Trophoblast cell (in vitro differentiated cells and primary cell): Measurements from ENCODE around the gene CAD.
"Not testable (repeated sequence)": the region's sequence is repeated elsewhere in the genome, so short reads cannot be mapped to it uniquely, and the experiment has no call there.

Source experiments
- DNase-seq, 2 donors: peaks; one replicate each; pipeline ENCODE4 v3.0.0-alpha.2; 2016
- H2AFZ ChIP-seq: 2 replicates; pipeline ENCODE4 v1.6.1; 2013; ENCODE audit warnings: low read length, moderate library complexity, mild to moderate bottlenecking; ENCODE audit not compliant: insufficient read depth, poor library complexity
- H2AK5ac ChIP-seq: 2 replicates; pipeline ENCODE4 v1.6.1; 2013; ENCODE audit warnings: mild to moderate bottlenecking, low read length
- H2BK120ac ChIP-seq: 2 replicates; pipeline ENCODE4 v1.6.1; 2013; ENCODE audit warnings: low read length, mild to moderate bottlenecking, moderate library complexity; ENCODE audit not compliant: insufficient read depth, poor library complexity
- H2BK12ac ChIP-seq: 2 replicates; pipeline ENCODE4 v1.6.1; 2013; ENCODE audit warnings: mild to moderate bottlenecking, low read length, moderate library complexity
- H2BK5ac ChIP-seq: 2 replicates; pipeline ENCODE4 v1.6.1; 2013; ENCODE audit warnings: low read length, low read depth, moderate library complexity, mild to moderate bottlenecking; ENCODE audit not compliant: poor library complexity
- H3K14ac ChIP-seq: 2 replicates; pipeline ENCODE4 v1.6.1; 2013; ENCODE audit warnings: mild to moderate bottlenecking, low read length
- H3K18ac ChIP-seq: 2 replicates; pipeline ENCODE4 v1.6.1; 2013; ENCODE audit warnings: mild to moderate bottlenecking, low read length
- H3K23ac ChIP-seq: 2 replicates; pipeline ENCODE4 v1.6.1; 2013; ENCODE audit warnings: low read length
- H3K27ac ChIP-seq: 2 replicates; pipeline ENCODE4 v1.5.1; 2013; ENCODE audit warnings: low read depth, mild to moderate bottlenecking, inconsistent platforms, low read length, moderate library complexity
- H3K27me3 ChIP-seq: 2 replicates; pipeline ENCODE4 v1.6.1; 2013; ENCODE audit warnings: inconsistent platforms, mild to moderate bottlenecking, low read length, moderate library complexity; ENCODE audit not compliant: insufficient read depth
- H3K36me3 ChIP-seq, 2 experiments: 1 replicate in 1 of 2; 2 replicates in 1 of 2; pipeline ENCODE4 v1.6.1; 2013; ENCODE audit warnings: low read length in 2 of 2, mild to moderate bottlenecking in 2 of 2, moderate library complexity in 1 of 2; ENCODE audit not compliant: insufficient read depth in 2 of 2, control insufficient read depth in 1 of 2
- H3K4ac ChIP-seq: 2 replicates; pipeline ENCODE4 v1.6.1; 2013; ENCODE audit warnings: low read depth, mild to moderate bottlenecking, low read length, moderate library complexity
- H3K4me1 ChIP-seq, 2 experiments: 1 replicate in 1 of 2; 2 replicates in 1 of 2; pipeline ENCODE4 v1.6.1; 2013; ENCODE audit warnings: low read length in 2 of 2, mild to moderate bottlenecking in 2 of 2, moderate library complexity in 1 of 2; ENCODE audit not compliant: insufficient read depth in 2 of 2, control insufficient read depth in 1 of 2
- H3K4me2 ChIP-seq: 2 replicates; pipeline ENCODE4 v1.6.1; 2013; ENCODE audit warnings: inconsistent platforms, mild to moderate bottlenecking, low read length, moderate library complexity
- H3K4me3 ChIP-seq: 2 replicates; pipeline ENCODE4 v1.5.1; 2013; ENCODE audit warnings: mild to moderate bottlenecking, low read depth, low read length, inconsistent platforms
- H3K79me1 ChIP-seq: one replicate; pipeline ENCODE4 v1.6.1; 2013; ENCODE audit warnings: low read length
- H3K79me2 ChIP-seq: 2 replicates; pipeline ENCODE4 v1.6.1; 2013; ENCODE audit warnings: low read length, mild to moderate bottlenecking; ENCODE audit not compliant: control insufficient read depth, insufficient read depth, poor library complexity
- H3K9ac ChIP-seq: 2 replicates; pipeline ENCODE4 v1.6.1; 2013; ENCODE audit warnings: mild to moderate bottlenecking, low read length
- H3K9me3 ChIP-seq: 2 replicates; pipeline ENCODE4 v1.6.1; 2013; ENCODE audit warnings: low read depth, mild to moderate bottlenecking, control low read depth, inconsistent platforms, low read length; ENCODE audit not compliant: insufficient read depth
- H4K12ac ChIP-seq: 2 replicates; pipeline ENCODE4 v1.6.1; 2013; ENCODE audit warnings: low read depth, mild to moderate bottlenecking, low read length, moderate library complexity
- H4K8ac ChIP-seq: 2 replicates; pipeline ENCODE4 v1.6.1; 2013; ENCODE audit warnings: low read depth, mild to moderate bottlenecking, low read length, moderate library complexity
- H4K91ac ChIP-seq: one replicate; pipeline ENCODE4 v1.6.1; 2013; ENCODE audit warnings: low read depth, mild to moderate bottlenecking, low read length, moderate library complexity
- WGBS: extraction: QIAGEN DNeasy Blood & Tissue Kit; methylation state at CpG from one replicate; pipeline ENCODE4 v1.1.7; 2013; ENCODE audit warnings: missing lambda C conversion rate; ENCODE audit not compliant: insufficient read length, insufficient coverage; ENCODE audit errors: extremely low coverage; 5-methylcytosine and 5-hydroxymethylcytosine counted together

Gene CAD

GRCh38 chr2:27175330-27175729, 41.8 kb upstream of the CAD start:
- Histone ChIP-seq H3K23ac (no peak overlapping the region), H3K79me1 (no peaks in the 10 kb centered on the region), H2BK5ac (no peak overlapping the region), H2AFZ (no peak overlapping the region), H3K9ac (no peak overlapping the region), H3K4me1 (no peaks in the 10 kb centered on the region), H3K4ac (no peak overlapping the region), H2BK120ac (no peak overlapping the region), H3K79me2 (no peaks in the 10 kb centered on the region), H3K36me3 (no peaks in the 10 kb centered on the region), H2BK12ac (no peak overlapping the region), H3K27me3 (no peaks in the 10 kb centered on the region), H3K27ac (no peak overlapping the region), H2AK5ac (no peak overlapping the region), H4K91ac (no peak overlapping the region), H3K18ac (no peak overlapping the region), H3K4me3 (no peak overlapping the region), H3K14ac (no peak overlapping the region), H4K8ac (no peak overlapping the region), H3K9me3 (no peaks in the 10 kb centered on the region), H4K12ac (no peak overlapping the region), H3K4me2 (no peak overlapping the region)
- no peak for DNase-seq
- WGBS, result no CpG with 5 or more reads among the region's 8 CpGs

GRCh38 chr2:27175781-27176180, 41.4 kb upstream of the CAD start:
- H3K36me3 ChIP-seq, H3K23ac ChIP-seq, H4K8ac ChIP-seq, H3K4me3 ChIP-seq, H2BK12ac ChIP-seq, H3K27me3 ChIP-seq, H2AFZ ChIP-seq, H3K27ac ChIP-seq, H4K91ac ChIP-seq, H3K9me3 ChIP-seq, H3K14ac ChIP-seq, H3K18ac ChIP-seq, H3K4ac ChIP-seq, H3K79me2 ChIP-seq, H3K4me1 ChIP-seq, H4K12ac ChIP-seq, H2BK5ac ChIP-seq, H3K9ac ChIP-seq, H3K79me1 ChIP-seq, H3K4me2 ChIP-seq, H2AK5ac ChIP-seq, H2BK120ac ChIP-seq, DNase-seq: not testable (repeated sequence)
- WGBS, result no CpG with 5 or more reads among the region's 4 CpGs

- Histone ChIP-seq H3K9ac (peak overlapping the region; percentile 8), H2AFZ (no peak overlapping the region), H3K36me3 (no peaks in the 10 kb centered on the region), H4K91ac (no peak overlapping the region), H3K18ac (no peak overlapping the region), H2BK12ac (no peak overlapping the region), H2AK5ac (no peak overlapping the region), H3K27me3 (no peaks in the 10 kb centered on the region), H2BK5ac (no peak overlapping the region), H3K79me2 (no peaks in the 10 kb centered on the region), H3K4me3 (no peak overlapping the region), H3K4me1 (no peaks in the 10 kb centered on the region), H3K4ac (no peak overlapping the region), H3K27ac (no peak overlapping the region), H4K12ac (no peak overlapping the region), H3K4me2 (no peak overlapping the region), H3K9me3 (no peaks in the 10 kb centered on the region), H3K23ac (peak overlapping the region; percentile 22), H3K14ac (no peak overlapping the region), H2BK120ac (no peak overlapping the region), H3K79me1 (no peaks in the 10 kb centered on the region), H4K8ac (no peak overlapping the region)
- peak in 1 of 2 donors; percentile 29 for DNase-seq
- WGBS, result no CpG with 5 or more reads among the region's 15 CpGs
These were observed 39.5 kb upstream of the CAD start for GRCh38 chr2:27177441-27178351.

DNA sequence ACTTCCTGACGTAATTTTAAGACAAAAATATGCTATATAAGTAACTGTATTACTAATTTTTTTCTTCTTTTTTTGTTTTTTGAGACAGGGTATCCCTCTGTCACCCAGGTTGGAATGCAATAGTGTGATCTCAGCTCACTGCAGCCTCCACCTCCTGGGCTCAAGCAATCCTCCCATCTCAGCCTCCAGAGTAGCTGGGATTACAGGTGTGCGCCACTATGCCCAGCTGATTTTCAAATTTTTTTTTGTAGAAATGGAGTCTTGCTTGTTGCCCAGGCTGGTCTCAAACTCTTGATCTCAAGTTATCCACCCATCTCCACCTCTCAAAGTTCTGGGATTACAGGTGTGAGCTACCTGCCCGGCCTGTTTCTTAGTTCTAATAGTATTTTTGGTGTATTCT, 38.7 kb upstream of the CAD start:
- Histone ChIP-seq H3K4me1 (no peaks in the 10 kb centered on the region), H2BK120ac (no peak overlapping the region), H3K18ac (no peak overlapping the region), H3K4me3 (no peak overlapping the region), H4K8ac (no peak overlapping the region), H2AFZ (no peak overlapping the region), H3K79me1 (no peaks in the 10 kb centered on the region), H3K27ac (no peak overlapping the region), H4K91ac (no peak overlapping the region), H3K4me2 (no peak overlapping the region), H3K14ac (no peak overlapping the region), H3K23ac (no peak overlapping the region), H3K4ac (no peak overlapping the region), H4K12ac (no peak overlapping the region), H3K36me3 (no peaks in the 10 kb centered on the region), H3K9me3 (no peaks in the 10 kb centered on the region), H2BK5ac (no peak overlapping the region), H2BK12ac (no peak overlapping the region), H3K27me3 (no peaks in the 10 kb centered on the region), H2AK5ac (no peak overlapping the region), H3K9ac (no peak overlapping the region), H3K79me2 (no peaks in the 10 kb centered on the region)
- WGBS, result no CpG with 5 or more reads among the region's 3 CpGs
- DNase-seq, result no peak
